ENCODE data around the gene NIP7. TPM values are rescaled to one million over a fixed set of nuclear protein-coding genes. Genes with fewer than 3 reads are reported as not detected.

Gene NIP7
- total and polyA plus RNA-seq, 2 experiments from 2014 or later: 30.4 to 47.4 TPM

DNA sequence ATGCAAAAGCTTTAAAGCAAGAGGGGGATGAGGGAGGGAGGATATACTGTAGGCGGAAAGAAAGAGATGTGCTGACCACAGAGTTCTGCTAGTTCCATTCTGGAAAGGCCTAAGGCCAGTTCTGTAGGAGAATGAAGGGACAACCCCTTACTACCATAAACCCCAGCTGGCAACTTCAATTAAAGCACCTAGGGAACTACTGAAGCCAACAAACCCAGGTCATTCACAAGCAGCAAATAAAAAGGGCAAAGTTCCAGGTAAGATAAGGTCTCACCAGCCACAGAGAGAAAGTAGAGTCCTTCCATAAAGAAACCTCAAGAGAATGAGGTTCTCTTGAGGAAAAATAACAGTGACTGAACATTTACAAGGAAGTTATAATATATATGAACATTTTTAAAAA, 33.4 kb downstream of the NIP7 start (continued):
- TF ChIP-seq, protein P1, sequence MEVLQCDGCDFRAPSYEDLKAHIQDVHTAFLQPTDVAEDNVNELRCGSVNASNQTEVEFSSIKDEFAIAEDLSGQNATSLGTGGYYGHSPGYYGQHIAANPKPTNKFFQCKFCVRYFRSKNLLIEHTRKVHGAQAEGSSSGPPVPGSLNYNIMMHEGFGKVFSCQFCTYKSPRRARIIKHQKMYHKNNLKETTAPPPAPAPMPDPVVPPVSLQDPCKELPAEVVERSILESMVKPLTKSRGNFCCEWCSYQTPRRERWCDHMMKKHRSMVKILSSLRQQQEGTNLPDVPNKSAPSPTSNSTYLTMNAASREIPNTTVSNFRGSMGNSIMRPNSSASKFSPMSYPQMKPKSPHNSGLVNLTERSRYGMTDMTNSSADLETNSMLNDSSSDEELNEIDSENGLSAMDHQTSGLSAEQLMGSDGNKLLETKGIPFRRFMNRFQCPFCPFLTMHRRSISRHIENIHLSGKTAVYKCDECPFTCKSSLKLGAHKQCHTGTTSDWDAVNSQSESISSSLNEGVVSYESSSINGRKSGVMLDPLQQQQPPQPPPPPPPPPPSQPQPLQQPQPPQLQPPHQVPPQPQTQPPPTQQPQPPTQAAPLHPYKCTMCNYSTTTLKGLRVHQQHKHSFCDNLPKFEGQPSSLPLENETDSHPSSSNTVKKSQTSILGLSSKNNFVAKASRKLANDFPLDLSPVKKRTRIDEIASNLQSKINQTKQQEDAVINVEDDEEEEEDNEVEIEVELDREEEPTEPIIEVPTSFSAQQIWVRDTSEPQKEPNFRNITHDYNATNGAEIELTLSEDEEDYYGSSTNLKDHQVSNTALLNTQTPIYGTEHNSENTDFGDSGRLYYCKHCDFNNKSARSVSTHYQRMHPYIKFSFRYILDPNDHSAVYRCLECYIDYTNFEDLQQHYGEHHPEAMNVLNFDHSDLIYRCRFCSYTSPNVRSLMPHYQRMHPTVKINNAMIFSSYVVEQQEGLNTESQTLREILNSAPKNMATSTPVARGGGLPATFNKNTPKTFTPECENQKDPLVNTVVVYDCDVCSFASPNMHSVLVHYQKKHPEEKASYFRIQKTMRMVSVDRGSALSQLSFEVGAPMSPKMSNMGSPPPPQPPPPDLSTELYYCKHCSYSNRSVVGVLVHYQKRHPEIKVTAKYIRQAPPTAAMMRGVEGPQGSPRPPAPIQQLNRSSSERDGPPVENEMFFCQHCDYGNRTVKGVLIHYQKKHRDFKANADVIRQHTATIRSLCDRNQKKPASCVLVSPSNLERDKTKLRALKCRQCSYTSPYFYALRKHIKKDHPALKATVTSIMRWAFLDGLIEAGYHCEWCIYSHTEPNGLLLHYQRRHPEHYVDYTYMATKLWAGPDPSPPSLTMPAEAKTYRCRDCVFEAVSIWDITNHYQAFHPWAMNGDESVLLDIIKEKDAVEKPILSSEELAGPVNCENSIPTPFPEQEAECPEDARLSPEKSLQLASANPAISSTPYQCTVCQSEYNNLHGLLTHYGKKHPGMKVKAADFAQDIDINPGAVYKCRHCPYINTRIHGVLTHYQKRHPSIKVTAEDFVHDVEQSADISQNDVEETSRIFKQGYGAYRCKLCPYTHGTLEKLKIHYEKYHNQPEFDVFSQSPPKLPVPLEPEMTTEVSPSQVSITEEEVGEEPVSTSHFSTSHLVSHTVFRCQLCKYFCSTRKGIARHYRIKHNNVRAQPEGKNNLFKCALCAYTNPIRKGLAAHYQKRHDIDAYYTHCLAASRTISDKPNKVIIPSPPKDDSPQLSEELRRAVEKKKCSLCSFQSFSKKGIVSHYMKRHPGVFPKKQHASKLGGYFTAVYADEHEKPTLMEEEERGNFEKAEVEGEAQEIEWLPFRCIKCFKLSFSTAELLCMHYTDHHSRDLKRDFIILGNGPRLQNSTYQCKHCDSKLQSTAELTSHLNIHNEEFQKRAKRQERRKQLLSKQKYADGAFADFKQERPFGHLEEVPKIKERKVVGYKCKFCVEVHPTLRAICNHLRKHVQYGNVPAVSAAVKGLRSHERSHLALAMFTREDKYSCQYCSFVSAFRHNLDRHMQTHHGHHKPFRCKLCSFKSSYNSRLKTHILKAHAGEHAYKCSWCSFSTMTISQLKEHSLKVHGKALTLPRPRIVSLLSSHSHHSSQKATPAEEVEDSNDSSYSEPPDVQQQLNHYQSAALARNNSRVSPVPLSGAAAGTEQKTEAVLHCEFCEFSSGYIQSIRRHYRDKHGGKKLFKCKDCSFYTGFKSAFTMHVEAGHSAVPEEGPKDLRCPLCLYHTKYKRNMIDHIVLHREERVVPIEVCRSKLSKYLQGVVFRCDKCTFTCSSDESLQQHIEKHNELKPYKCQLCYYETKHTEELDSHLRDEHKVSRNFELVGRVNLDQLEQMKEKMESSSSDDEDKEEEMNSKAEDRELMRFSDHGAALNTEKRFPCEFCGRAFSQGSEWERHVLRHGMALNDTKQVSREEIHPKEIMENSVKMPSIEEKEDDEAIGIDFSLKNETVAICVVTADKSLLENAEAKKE (CRISPR knock-in tag; IDR thresholded peaks at IDR 0.05): no peak
- TF ChIP-seq STAT1 (IDR thresholded peaks at IDR 0.05; ENCODE audit: unreplicated experiment): no peak
- TF ChIP-seq CREB1 (CRISPR knock-in tag; IDR thresholded peaks at IDR 0.05; ENCODE audit: low read depth): no peak

DNA sequence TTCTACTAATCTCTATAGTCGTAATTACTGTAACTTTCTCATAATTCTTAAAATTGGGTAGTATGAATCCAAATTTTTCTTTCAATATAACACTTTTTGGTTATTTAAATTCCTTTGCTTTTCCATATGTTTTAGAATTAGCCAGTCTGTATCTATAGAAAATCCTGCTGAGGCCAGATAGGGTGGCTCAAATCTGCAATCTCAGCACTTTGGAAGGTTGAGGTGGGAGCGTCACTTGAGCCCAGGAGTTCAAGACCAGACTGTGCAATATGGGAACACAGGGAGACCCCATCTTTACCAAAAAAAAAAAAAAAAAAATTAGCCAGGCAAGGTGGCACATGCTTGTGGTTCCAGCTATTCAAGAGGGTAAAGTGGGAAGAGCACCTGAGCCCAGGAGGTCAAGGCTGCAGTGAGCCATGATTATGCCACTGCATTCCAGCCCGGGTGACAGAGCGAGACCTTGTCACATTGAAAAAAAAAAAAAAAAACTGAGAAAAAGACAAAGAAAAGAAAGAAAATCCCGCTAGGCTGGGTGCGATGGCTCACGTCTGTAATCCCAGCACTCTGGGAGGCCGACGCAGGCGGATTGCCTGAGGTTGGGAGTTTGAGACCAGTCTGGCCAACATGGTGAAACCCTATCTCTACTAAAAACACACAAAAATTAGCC, 37.0 kb downstream of the NIP7 start:
- H3K27me3 Mint-ChIP-seq (ENCODE audit: insufficient read depth, low read depth, poor library complexity): peaks cover 2% of the 10 kb centered on the region
- no peaks in the 10 kb centered on the region for H3F3A ChIP-seq (replicated peaks; ENCODE audit: low read depth)
- no peaks in the 10 kb centered on the region for H3K9me2 ChIP-seq (ENCODE audit: insufficient read depth)
- peaks cover 34% of the 10 kb centered on the region for H3K36me3 ChIP-seq (ENCODE audit: insufficient read depth)
- no peak overlapping the region for H2AFZ ChIP-seq
- H3K4me1 ChIP-seq (ENCODE audit: insufficient read depth): no peaks in the 10 kb centered on the region
- TF ChIP-seq, protein P2, sequence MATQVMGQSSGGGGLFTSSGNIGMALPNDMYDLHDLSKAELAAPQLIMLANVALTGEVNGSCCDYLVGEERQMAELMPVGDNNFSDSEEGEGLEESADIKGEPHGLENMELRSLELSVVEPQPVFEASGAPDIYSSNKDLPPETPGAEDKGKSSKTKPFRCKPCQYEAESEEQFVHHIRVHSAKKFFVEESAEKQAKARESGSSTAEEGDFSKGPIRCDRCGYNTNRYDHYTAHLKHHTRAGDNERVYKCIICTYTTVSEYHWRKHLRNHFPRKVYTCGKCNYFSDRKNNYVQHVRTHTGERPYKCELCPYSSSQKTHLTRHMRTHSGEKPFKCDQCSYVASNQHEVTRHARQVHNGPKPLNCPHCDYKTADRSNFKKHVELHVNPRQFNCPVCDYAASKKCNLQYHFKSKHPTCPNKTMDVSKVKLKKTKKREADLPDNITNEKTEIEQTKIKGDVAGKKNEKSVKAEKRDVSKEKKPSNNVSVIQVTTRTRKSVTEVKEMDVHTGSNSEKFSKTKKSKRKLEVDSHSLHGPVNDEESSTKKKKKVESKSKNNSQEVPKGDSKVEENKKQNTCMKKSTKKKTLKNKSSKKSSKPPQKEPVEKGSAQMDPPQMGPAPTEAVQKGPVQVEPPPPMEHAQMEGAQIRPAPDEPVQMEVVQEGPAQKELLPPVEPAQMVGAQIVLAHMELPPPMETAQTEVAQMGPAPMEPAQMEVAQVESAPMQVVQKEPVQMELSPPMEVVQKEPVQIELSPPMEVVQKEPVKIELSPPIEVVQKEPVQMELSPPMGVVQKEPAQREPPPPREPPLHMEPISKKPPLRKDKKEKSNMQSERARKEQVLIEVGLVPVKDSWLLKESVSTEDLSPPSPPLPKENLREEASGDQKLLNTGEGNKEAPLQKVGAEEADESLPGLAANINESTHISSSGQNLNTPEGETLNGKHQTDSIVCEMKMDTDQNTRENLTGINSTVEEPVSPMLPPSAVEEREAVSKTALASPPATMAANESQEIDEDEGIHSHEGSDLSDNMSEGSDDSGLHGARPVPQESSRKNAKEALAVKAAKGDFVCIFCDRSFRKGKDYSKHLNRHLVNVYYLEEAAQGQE (IDR thresholded peaks at IDR 0.05; ENCODE audit: unreplicated experiment): no peak
- no peak for TF ChIP-seq CREB1 (CRISPR knock-in tag; IDR thresholded peaks at IDR 0.05; ENCODE audit: low read depth)
- no peaks in the 10 kb centered on the region for H3K9me3 Mint-ChIP-seq
- H3K79me2 ChIP-seq (replicated peaks; ENCODE audit: insufficient read depth): peaks cover 9% of the 10 kb centered on the region
- no peak overlapping the region for H3K4me2 ChIP-seq
- ATAC-seq (no peak), DNase-seq (ENCODE audit: low spot score) (no peak)
- H3K4me3 ChIP-seq: no peak overlapping the region
- H3K27me3 ChIP-seq (ENCODE audit: insufficient read depth): no peaks in the 10 kb centered on the region
- H3K27ac Mint-ChIP-seq: no peak overlapping the region
- H4K20me1 ChIP-seq (replicated peaks; ENCODE audit: insufficient read depth): peaks cover 14% of the 10 kb centered on the region
- no peak overlapping the region for H3K4me3 Mint-ChIP-seq
- H3K36me3 Mint-ChIP-seq (ENCODE audit: low read depth): peaks cover 42% of the 10 kb centered on the region; the same call in 2 of the 3 replicates
- no peaks in the 10 kb centered on the region for H3K4me1 Mint-ChIP-seq
- no peak overlapping the region for H3K27ac ChIP-seq (ENCODE audit: low read depth)
